ENCODE data around the gene ELMO1. TPM values are rescaled to one million over a fixed set of nuclear protein-coding genes. Genes with fewer than 3 reads are reported as not detected.

The ELMO1 gene
- total RNA-seq, 1 experiment from 2014 or later: 7.8 TPM

DNA sequence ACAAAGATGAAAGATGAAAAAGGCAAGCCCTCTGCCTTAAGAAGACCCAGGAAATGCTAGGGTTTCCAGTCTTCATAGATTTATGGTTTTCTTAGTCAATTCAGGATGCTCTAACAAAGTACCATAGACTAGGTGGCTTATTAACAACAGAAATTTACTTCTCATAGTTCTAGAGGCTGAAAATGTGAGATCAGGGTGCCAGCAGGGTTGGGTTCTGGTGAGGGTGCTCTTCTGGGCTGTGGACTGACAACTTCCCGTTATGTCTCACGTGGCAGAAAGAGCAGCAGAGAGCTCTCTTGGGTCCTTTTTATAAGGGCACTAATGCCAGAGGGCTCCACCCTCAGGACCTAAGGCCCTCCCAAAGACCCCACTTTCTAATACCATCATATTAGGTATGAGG is 23.7 kb downstream of the ELMO1 start:
- Histone ChIP-seq H3K4ac (ENCODE audit: low read depth, low read length) (no peak overlapping the region), H3K4me2 (ENCODE audit: insufficient read depth, insufficient read length, low read length) (no peak overlapping the region), H4K8ac (replicated peaks; ENCODE audit: insufficient read length, low read depth, low read length) (no peak overlapping the region), H3K23me2 (ENCODE audit: insufficient read length, low read depth, low read length, poor library complexity, severe bottlenecking) (no peaks in the 10 kb centered on the region), H3K27me3 (ENCODE audit: insufficient read depth, low read length) (no peaks in the 10 kb centered on the region), H3K18ac (ENCODE audit: insufficient read length, low read depth, low read length) (no peak overlapping the region), H3K9ac (ENCODE audit: extremely low read depth, insufficient read length, low read length) (no peak overlapping the region), H4K91ac (ENCODE audit: insufficient read length, low read depth, low read length) (no peak overlapping the region), H2AK5ac (ENCODE audit: insufficient read length, low read length) (no peak overlapping the region), H2BK15ac (ENCODE audit: low read depth, low read length) (no peak overlapping the region), H3K14ac (ENCODE audit: insufficient read depth, low read length) (no peak overlapping the region), H3K56ac (ENCODE audit: insufficient read length, low read depth, low read length) (no peak overlapping the region), H3K9me3 (ENCODE audit: control insufficient read depth, low read depth, low read length) (no peaks in the 10 kb centered on the region), H2BK20ac (ENCODE audit: low read depth, low read length, poor library complexity, severe bottlenecking) (no peak overlapping the region), H2BK120ac (ENCODE audit: low read depth, low read length, poor library complexity, severe bottlenecking) (no peak overlapping the region), H4K20me1 (ENCODE audit: control insufficient read depth, insufficient read depth, insufficient read length) (no peaks in the 10 kb centered on the region), H3T11ph (ENCODE audit: low read length) (no peak overlapping the region), H3K79me1 (ENCODE audit: insufficient read depth, low read depth, low read length, poor library complexity, severe bottlenecking) (no peaks in the 10 kb centered on the region), H3K79me2 (ENCODE audit: insufficient read depth, low read length) (no peaks in the 10 kb centered on the region; the same call in 1 of the 2 replicates), H4K5ac (ENCODE audit: insufficient read length, low read depth, low read length) (no peak overlapping the region), H3K27ac (ENCODE audit: insufficient read length, low read depth, low read length) (no peak overlapping the region), H2BK5ac (ENCODE audit: insufficient read length, low read length) (no peak overlapping the region), H2AFZ (ENCODE audit: low read length) (no peak overlapping the region), H3K4me1 (ENCODE audit: insufficient read depth, low read length) (no peaks in the 10 kb centered on the region), H2BK12ac (ENCODE audit: insufficient read length, low read depth, low read length) (no peak overlapping the region), H3K23ac (ENCODE audit: insufficient read length, low read depth, low read length) (no peak overlapping the region)
- no peaks in the 10 kb centered on the region for H3K36me3 Mint-ChIP-seq (ENCODE audit: insufficient read depth in 1 of 3, low read depth in 3 of 3)
- no peak for DNase-seq
- H3K9me3 Mint-ChIP-seq: no peaks in the 10 kb centered on the region
- TF ChIP-seq, protein P1, sequence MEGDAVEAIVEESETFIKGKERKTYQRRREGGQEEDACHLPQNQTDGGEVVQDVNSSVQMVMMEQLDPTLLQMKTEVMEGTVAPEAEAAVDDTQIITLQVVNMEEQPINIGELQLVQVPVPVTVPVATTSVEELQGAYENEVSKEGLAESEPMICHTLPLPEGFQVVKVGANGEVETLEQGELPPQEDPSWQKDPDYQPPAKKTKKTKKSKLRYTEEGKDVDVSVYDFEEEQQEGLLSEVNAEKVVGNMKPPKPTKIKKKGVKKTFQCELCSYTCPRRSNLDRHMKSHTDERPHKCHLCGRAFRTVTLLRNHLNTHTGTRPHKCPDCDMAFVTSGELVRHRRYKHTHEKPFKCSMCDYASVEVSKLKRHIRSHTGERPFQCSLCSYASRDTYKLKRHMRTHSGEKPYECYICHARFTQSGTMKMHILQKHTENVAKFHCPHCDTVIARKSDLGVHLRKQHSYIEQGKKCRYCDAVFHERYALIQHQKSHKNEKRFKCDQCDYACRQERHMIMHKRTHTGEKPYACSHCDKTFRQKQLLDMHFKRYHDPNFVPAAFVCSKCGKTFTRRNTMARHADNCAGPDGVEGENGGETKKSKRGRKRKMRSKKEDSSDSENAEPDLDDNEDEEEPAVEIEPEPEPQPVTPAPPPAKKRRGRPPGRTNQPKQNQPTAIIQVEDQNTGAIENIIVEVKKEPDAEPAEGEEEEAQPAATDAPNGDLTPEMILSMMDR (conservative IDR thresholded peaks at IDR 0.05): no peak
- H3K4me1 Mint-ChIP-seq: peaks cover 0 to 2% of the 10 kb centered on the region in 2 experiments; a peak in 2 of 4 replicates
- H3K4me3 Mint-ChIP-seq: no peak overlapping the region
- no CpG with 5 or more reads among the region's 2 CpGs for WGBS (ENCODE audit: extremely low coverage, insufficient read length, low lambda C conversion rate)
- H3K27me3 Mint-ChIP-seq (ENCODE audit: low read depth): no peaks in the 10 kb centered on the region
- no peak overlapping the region for H3K27ac Mint-ChIP-seq
